GM10266 (cell line): Measurements from ENCODE around the gene FARS2.

ENCODE experiments used
- DNase-seq: peaks from one replicate; pipeline ENCODE4 v3.0.0; 2012; ENCODE audit errors: extremely low spot score
- TF ChIP-seq, protein P1 (sequence below): IDR thresholded peaks from 2 replicates; pipeline ENCODE4 v1.5.1; 2012; ENCODE audit warnings: mild to moderate bottlenecking, low read depth; ENCODE audit not compliant: control insufficient read depth, insufficient read depth; ENCODE audit errors: missing control alignments

FARS2 gene

DNA sequence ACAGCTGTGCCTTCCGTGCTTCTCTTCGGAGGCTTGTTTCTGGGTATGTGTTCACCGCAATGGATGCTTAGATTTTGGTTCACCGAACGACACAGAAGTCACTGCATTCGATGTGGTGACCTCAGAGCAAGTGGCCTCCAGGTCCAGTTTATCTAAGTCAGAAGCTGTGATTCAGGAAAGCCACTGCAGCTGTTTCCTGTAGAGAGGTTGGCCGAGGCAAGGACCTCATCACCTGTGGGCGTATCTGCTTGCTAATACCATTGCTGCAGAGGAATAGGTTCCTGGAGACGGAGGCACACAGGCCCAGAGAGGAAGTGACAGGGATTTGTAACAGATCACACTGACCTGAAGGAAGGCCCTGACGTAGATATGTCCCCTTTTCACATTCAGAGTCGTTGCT, 82.7 kb downstream of the FARS2 start:
- no peak for DNase-seq
- TF ChIP-seq, protein P1, sequence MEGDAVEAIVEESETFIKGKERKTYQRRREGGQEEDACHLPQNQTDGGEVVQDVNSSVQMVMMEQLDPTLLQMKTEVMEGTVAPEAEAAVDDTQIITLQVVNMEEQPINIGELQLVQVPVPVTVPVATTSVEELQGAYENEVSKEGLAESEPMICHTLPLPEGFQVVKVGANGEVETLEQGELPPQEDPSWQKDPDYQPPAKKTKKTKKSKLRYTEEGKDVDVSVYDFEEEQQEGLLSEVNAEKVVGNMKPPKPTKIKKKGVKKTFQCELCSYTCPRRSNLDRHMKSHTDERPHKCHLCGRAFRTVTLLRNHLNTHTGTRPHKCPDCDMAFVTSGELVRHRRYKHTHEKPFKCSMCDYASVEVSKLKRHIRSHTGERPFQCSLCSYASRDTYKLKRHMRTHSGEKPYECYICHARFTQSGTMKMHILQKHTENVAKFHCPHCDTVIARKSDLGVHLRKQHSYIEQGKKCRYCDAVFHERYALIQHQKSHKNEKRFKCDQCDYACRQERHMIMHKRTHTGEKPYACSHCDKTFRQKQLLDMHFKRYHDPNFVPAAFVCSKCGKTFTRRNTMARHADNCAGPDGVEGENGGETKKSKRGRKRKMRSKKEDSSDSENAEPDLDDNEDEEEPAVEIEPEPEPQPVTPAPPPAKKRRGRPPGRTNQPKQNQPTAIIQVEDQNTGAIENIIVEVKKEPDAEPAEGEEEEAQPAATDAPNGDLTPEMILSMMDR: no peak

DNA sequence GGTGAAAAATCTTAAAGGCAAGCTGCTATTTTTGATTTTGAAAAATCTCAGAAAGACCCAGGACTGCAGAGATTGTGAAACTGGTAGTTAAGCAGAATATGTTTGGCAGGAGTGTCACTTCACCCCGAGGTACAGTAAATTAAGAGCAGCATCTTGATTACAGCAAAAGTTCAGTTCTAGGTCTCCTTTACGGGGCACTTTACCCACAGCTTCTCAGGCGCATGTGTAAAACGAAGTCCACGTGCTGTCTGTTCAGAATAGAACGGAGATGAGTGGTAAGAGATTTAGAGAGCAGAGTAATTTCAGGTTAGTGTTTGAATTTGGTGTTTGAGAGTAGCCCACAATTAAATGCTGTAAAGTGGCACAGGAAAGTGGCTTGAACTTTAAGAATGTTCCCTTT, 84.0 kb downstream of the FARS2 start:
- no peak for DNase-seq
- TF ChIP-seq, protein P1: no peak

DNA sequence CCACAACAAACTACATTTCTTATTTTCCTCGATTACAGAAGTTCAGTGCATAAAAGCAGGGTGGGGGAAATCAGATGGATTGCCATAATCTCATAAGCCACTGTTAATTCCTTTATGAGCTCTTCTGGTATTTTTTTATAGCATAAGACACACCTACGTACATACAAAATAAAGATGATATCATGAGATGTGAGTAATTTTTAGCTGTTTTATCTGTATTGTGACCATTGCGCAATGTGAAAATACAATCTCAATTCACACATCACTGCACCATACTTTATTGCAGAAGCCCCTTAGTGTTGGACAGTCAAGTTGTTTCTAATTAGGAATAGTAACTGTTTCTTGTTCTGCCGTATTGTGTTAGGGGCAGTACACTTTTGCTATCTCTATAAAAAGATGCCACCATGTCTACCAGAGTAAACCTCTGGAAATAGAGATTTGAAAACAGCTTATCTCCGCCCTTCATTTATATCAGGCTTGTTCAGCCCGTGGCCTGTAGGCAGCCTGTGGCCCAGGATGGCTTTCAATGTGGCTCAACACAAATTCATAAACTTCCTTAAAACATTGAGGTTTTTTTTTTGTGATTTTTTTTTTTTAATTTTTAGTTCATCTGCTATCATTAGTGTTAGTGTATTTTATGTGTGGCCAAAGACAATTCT, 90.4 kb downstream of the FARS2 start:
- no peak for DNase-seq
- TF ChIP-seq, protein P1: no peak

DNA sequence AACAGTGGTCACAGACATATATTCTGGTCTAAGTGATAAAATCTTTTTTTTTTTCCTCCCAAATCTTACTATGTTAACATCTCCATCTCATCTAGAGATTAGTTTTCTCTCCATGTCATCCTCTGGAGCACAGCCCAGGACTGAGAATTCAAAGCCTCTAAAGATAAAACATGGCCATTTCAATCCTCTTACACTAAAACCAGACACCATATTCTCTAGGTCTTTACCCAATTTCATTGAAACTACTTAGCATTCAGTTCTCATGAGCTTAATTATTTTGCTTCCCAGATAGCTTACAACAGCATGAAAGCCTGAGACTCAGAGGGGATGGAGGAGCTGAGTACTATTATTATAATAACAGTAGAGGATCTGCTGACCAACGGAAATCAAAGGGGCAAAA, 92.7 kb downstream of the FARS2 start:
- no peak for DNase-seq
- TF ChIP-seq, protein P1: no peak

DNA sequence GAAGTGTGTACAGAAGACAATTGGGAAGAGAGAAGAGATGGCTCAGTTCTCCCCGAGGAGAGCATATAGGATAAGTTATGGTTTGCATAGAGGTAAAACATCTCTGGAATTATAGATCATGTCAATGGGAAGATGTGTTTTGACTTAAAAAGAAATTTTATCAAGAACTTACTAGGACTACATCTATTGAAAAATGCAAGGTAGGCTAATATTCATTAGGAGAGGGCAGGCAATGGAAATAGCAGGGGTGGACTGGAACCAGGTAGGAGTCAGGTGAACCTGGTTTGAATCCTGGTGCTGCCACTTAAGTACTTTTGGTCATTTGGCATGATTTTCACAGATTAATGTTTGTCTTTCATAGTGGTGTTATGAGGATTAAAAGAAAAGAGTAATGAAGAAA, 96.2 kb downstream of the FARS2 start:
- TF ChIP-seq, protein P1: no peak
- no peak for DNase-seq

DNA sequence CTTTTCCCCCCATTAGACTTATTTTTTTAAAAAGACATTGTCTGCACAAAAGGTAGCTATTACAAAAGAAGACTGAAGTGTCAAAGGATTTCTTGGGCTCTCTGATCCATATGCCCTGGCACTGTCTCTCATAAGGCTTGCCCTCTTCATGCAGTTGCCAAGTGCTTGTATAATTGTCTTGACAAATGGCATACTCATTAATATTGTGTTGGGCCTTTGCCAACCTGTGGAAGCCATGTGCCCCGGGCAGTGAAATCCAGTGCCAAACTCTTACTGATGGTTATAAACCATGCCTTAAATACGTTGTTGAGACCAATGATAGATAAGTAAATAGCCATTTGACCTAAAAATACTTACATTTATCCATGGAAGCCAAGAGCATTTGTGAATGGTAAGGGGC, 98.1 kb downstream of the FARS2 start:
- TF ChIP-seq, protein P1: no peak
- no peak for DNase-seq

DNA sequence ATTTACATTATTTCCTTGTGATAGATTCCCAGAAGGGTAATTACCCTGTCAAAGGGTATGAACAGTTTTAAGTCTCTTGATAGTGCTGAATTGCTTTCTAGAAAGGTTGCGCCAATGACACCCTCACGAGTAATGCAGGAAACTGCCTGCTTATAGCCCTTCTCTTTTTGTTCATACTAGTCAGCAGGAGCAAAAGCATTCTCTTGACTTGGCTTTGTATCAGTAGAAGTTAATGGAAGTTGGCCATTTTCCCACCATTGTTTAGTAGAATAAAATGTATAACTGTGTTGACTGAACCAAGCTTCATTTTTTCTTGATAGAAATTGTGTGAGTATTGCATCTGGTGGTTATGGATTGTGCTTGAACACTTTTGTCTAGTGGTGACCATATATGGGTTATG, 100.1 kb downstream of the FARS2 start:
- TF ChIP-seq, protein P1: no peak
- no peak for DNase-seq
